HEK293T (cell line): ENCODE measurements around the gene HASPIN.

Source experiments
- FOXM1 ChIP-seq: fragments of 450-650 bp; IDR thresholded peaks from 2 replicates; pipeline ENCODE4 v1.6.1; 2017; ENCODE audit warnings: mild to moderate bottlenecking, borderline replicate concordance
- SP1 ChIP-seq: fragments of 450-650 bp; IDR thresholded peaks from 2 replicates; pipeline ENCODE4 v1.6.1; 2017
- TARDBP ChIP-seq: fragments of 450-650 bp; IDR thresholded peaks from 2 replicates; pipeline ENCODE4 v1.6.1; 2016
- ZNF384 ChIP-seq: fragments of 450-650 bp; IDR thresholded peaks from 2 replicates; pipeline ENCODE4 v1.6.1; 2016

GRCh38 chr17:3762922-3763776 is 39.4 kb downstream of the HASPIN start:
- no peak for TF ChIP-seq ZNF384
- no peak for TF ChIP-seq SP1
- TF ChIP-seq TARDBP, result no peak
- no peak for TF ChIP-seq FOXM1
